ENCODE results near the gene CYP26B1. TPM values are rescaled to one million over a fixed set of nuclear protein-coding genes. Genes with fewer than 3 reads are reported as not detected.

Gene CYP26B1
- total RNA-seq, result 1 to 10 TPM; 1.8 to 4.8 (median 2.3) TPM

DNA sequence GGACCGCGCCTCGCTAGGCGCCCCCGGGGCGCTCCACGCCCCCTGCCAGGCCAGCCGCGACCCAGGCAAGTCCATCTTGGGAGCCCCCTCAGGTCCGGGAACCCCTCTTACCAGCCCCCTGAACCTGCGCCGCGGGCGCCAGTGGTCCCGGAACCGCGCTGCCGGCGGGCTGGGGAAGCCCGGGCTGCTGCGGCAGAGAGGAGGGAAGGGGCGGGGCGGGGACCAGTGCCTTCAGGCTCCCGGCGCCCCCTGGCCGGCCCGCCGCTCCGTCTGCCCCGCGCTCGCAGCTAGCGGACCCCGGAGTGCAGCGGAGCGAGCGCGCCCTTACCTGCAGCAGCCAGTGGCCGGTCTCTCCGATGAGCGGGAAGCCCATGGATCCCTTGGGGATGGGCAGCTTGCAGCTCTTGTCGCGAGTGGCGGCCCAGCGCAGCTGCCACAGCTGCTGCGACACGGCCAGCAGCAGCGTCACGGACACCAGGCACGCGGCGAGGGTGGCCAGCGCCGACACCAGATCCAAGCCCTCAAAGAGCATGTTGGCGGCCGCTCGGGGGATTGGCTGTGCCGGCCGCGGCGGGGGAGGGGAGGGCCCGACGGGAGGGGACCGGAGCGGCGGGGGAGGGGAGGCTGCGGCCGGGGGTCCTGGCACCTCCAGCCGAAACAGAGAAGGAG is at the start of gene CYP26B1:
Gene CYP26B1 (minus strand): TSS at position 560 of the 669 bp plus-strand sequence. CDS start 28 bp downstream, at position 532.
- peak in 1 of 2 donors; percentile 52 for DNase-seq
- in situ Hi-C loops (cut with MboI; ENCODE audit: low sequenced_read_pairs in 4 of 4) (no loop called here), intact Hi-C loops (cut with DNase I; ENCODE audit: low total_unique reads) (loop anchor here (10.0 kb wide), 1 partner anchor 693 kb away; the partner anchor contains the start of gene DYSF)
- Histone ChIP-seq H3K36me3 (no peaks in the 10 kb centered on the region), H3K4me3 (peak within 1 kb of the TSS; percentile 55 to 75 (median 66)), H3K4me1 (peaks cover 53 to 69% of the 10 kb centered on the region in 2 donors), H3K27ac (peak within 1 kb of the TSS in 1 of 4 donors; percentile 1), H3K27me3 (peaks cover 43 to 48% (median 45%) of the 10 kb centered on the region in 3 donors), H3K9me3 (no peaks in the 10 kb centered on the region)
- ATAC-seq, result no peak
- TF ChIP-seq, protein P1, sequence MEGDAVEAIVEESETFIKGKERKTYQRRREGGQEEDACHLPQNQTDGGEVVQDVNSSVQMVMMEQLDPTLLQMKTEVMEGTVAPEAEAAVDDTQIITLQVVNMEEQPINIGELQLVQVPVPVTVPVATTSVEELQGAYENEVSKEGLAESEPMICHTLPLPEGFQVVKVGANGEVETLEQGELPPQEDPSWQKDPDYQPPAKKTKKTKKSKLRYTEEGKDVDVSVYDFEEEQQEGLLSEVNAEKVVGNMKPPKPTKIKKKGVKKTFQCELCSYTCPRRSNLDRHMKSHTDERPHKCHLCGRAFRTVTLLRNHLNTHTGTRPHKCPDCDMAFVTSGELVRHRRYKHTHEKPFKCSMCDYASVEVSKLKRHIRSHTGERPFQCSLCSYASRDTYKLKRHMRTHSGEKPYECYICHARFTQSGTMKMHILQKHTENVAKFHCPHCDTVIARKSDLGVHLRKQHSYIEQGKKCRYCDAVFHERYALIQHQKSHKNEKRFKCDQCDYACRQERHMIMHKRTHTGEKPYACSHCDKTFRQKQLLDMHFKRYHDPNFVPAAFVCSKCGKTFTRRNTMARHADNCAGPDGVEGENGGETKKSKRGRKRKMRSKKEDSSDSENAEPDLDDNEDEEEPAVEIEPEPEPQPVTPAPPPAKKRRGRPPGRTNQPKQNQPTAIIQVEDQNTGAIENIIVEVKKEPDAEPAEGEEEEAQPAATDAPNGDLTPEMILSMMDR (IDR thresholded peaks at IDR 0.05 in 4 of 5, conservative IDR thresholded peaks at IDR 0.05 in 1 of 5), result no peak
- TF ChIP-seq POLR2A (IDR thresholded peaks at IDR 0.05), result no peak

DNA sequence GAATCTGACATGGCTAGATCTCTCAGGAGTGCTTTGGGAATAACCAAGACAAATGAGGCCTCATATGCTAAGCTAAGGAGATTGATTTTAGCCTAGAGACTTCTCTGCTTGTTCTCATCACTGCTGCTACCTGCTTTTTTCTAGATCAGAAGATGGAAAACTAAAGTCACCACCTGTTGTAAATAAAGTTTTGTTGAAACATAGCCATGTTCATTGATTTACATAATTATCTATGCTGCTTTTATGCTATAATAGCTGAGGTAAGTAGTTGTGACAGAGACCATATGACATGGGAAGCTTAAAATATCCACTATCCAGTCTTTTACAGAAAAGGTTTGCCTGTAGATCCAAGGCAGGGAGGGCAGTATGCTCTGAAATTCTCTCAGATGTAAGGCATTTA is 46.1 kb upstream of the CYP26B1 start:
- no peak for DNase-seq
- intact Hi-C loops (cut with DNase I; ENCODE audit: low total_unique reads) (no loop called here), in situ Hi-C loops (cut with MboI; ENCODE audit: low sequenced_read_pairs in 4 of 4) (no loop called here)
- Histone ChIP-seq H3K4me1 (no peaks in the 10 kb centered on the region), H3K27ac (no peak overlapping the region), H3K4me3 (no peak overlapping the region), H3K9me3 (no peaks in the 10 kb centered on the region), H3K27me3 (no peaks in the 10 kb centered on the region), H3K36me3 (no peaks in the 10 kb centered on the region)
- no peak for ATAC-seq
- TF ChIP-seq POLR2A (IDR thresholded peaks at IDR 0.05), result no peak
- TF ChIP-seq, protein P1 (IDR thresholded peaks at IDR 0.05 in 4 of 5, conservative IDR thresholded peaks at IDR 0.05 in 1 of 5), result no peak

DNA sequence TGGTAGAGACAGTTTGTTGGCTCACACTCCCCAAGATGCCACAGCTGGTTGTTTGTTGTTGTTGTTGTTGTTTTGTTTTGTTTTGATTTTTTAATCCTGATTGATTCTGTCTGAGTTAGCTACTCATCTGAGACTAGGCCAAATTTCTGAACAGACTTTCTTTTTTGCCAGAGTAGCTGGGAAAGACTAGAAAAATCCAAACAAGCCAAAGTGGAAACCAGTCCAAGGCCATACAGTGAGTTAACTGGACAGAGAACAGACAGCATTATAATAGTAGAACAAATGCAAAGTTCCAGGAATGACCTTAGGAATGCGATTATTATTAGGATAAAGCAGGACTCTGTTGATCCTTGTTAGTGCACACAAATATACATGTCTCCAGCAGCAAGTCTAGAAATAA is 43.8 kb upstream of the CYP26B1 start:
- no peak for DNase-seq
- no peak for TF ChIP-seq POLR2A (IDR thresholded peaks at IDR 0.05)
- TF ChIP-seq, protein P1 (IDR thresholded peaks at IDR 0.05 in 4 of 5, conservative IDR thresholded peaks at IDR 0.05 in 1 of 5), result no peak
- in situ Hi-C loops (cut with MboI; ENCODE audit: low sequenced_read_pairs in 4 of 4), result no loop called here
- Histone ChIP-seq H3K27ac (no peak overlapping the region), H3K27me3 (no peaks in the 10 kb centered on the region), H3K4me1 (no peaks in the 10 kb centered on the region), H3K9me3 (no peaks in the 10 kb centered on the region), H3K36me3 (no peaks in the 10 kb centered on the region), H3K4me3 (no peak overlapping the region)
- intact Hi-C loops (cut with DNase I; ENCODE audit: low total_unique reads), result no loop called here
- no peak for ATAC-seq

DNA sequence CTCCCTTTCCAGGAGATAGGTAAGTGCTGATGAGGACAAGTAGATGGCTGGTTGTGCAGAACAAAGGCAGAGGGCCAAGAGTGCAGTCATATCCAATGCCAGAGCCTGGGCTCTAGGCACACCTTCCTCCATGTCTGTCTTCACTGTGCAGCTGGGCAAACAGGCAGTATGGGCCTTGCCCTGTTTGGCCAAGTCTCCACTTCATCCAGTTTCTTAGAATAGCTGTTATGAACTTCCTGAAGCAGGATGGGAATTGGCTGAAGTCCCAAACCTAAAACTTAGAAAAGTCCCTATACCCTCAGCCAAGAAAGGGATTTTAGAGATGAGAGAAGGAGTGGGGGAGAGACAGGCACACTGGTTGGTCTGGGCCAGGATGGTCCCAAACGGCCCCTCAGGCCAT is 37.5 kb upstream of the CYP26B1 start:
- ATAC-seq, result no peak
- in situ Hi-C loops (cut with MboI; ENCODE audit: low sequenced_read_pairs in 4 of 4), result no loop called here
- intact Hi-C loops (cut with DNase I; ENCODE audit: low total_unique reads), result no loop called here

More for the DNA sequence above, 37.5 kb upstream of the CYP26B1 start:
- Histone ChIP-seq H3K4me1 (peaks cover 0 to 4% of the 10 kb centered on the region in 2 donors), H3K36me3 (no peaks in the 10 kb centered on the region), H3K27ac (no peak overlapping the region), H3K9me3 (no peaks in the 10 kb centered on the region), H3K4me3 (no peak overlapping the region), H3K27me3 (no peaks in the 10 kb centered on the region)
- TF ChIP-seq, protein P1 (IDR thresholded peaks at IDR 0.05 in 4 of 5, conservative IDR thresholded peaks at IDR 0.05 in 1 of 5), result no peak
- TF ChIP-seq POLR2A (IDR thresholded peaks at IDR 0.05), result no peak
- DNase-seq, result no peak
